Subcutaneous abdominal adipose tissue (tissue), 5 donors: ENCODE results near the gene SUMF1.

Source experiments
- H3K27ac ChIP-seq: one replicate; pipeline ENCODE4 v1.7.0; 2013; ENCODE audit warnings: low read depth, mild to moderate bottlenecking, inconsistent platforms, low read length, moderate library complexity
- H3K27me3 ChIP-seq, 5 donors: one replicate each; pipeline ENCODE4 v1.7.0; 2013; ENCODE audit warnings: low read length in 5 of 5, inconsistent platforms in 1 of 5; ENCODE audit not compliant: control insufficient read depth in 5 of 5, insufficient read depth in 4 of 5
- H3K36me3 ChIP-seq, 5 donors: one replicate each; pipeline ENCODE4 v1.7.0; 2013; ENCODE audit warnings: low read length in 5 of 5; ENCODE audit not compliant: control insufficient read depth in 5 of 5, insufficient read depth in 5 of 5
- H3K4me1 ChIP-seq, 5 donors: one replicate each; pipeline ENCODE4 v1.7.0; 2013; ENCODE audit warnings: low read length in 5 of 5, mild to moderate bottlenecking in 3 of 5, moderate library complexity in 1 of 5; ENCODE audit not compliant: control insufficient read depth in 5 of 5, insufficient read depth in 5 of 5
- H3K4me3 ChIP-seq, 5 donors: one replicate each; pipeline ENCODE4 v1.7.0; 2013; ENCODE audit warnings: low read length in 5 of 5, low read depth in 1 of 5
- H3K9ac ChIP-seq, 5 donors: one replicate each; pipeline ENCODE4 v1.7.0; 2013; ENCODE audit warnings: low read length in 5 of 5, mild to moderate bottlenecking in 4 of 5, moderate library complexity in 3 of 5
- H3K9me3 ChIP-seq, 5 donors: one replicate each; pipeline ENCODE4 v1.7.0; 2013; ENCODE audit warnings: low read length in 5 of 5; ENCODE audit not compliant: control insufficient read depth in 5 of 5
- donor health status: healthy.
- donor health status: healthy.
- donor health status: healthy.
- donor health status: healthy.
- donor health status: healthy.

Gene SUMF1

GRCh38 chr3:4320096-4320911 is 146.8 kb downstream of the SUMF1 start:
- H3K9me3 ChIP-seq: no peaks in the 10 kb centered on the region
- peaks cover 3 to 30% (median 24%) of the 10 kb centered on the region in 5 donors for H3K4me1 ChIP-seq
- H3K4me3 ChIP-seq: no peak overlapping the region
- H3K9ac ChIP-seq: no peak overlapping the region
- H3K36me3 ChIP-seq: peaks cover 1 to 13% (median 9%) of the 10 kb centered on the region in 5 donors
- H3K27ac ChIP-seq: no peak overlapping the region
- no peaks in the 10 kb centered on the region for H3K27me3 ChIP-seq

- H3K9ac ChIP-seq: no peak overlapping the region
- peaks cover 0 to 11% (median 6%) of the 10 kb centered on the region in 5 donors for H3K4me1 ChIP-seq
- no peak overlapping the region for H3K27ac ChIP-seq
- H3K27me3 ChIP-seq: no peaks in the 10 kb centered on the region
- H3K4me3 ChIP-seq: no peak overlapping the region
- H3K36me3 ChIP-seq: peaks cover 12 to 28% (median 22%) of the 10 kb centered on the region in 5 donors
- no peaks in the 10 kb centered on the region for H3K9me3 ChIP-seq
Observed at GRCh38 chr3:4314688-4315087, 152.4 kb downstream of the SUMF1 start.

- Histone ChIP-seq H3K4me3 (no peak overlapping the region), H3K27me3 (no peaks in the 10 kb centered on the region), H3K27ac (no peak overlapping the region), H3K9ac (no peak overlapping the region), H3K36me3 (peaks cover 12 to 28% (median 22%) of the 10 kb centered on the region in 5 donors), H3K9me3 (no peaks in the 10 kb centered on the region), H3K4me1 (peaks cover 0 to 16% (median 8%) of the 10 kb centered on the region in 5 donors)
Observed at GRCh38 chr3:4313606-4314293, 153.3 kb downstream of the SUMF1 start.

GRCh38 chr3:4311496-4311895 is 155.6 kb downstream of the SUMF1 start:
- Histone ChIP-seq H3K4me3 (no peak overlapping the region), H3K36me3 (peaks cover 12 to 22% (median 16%) of the 10 kb centered on the region in 5 donors), H3K9ac (no peak overlapping the region), H3K27ac (no peak overlapping the region), H3K9me3 (no peaks in the 10 kb centered on the region), H3K4me1 (peaks cover 0 to 39% (median 29%) of the 10 kb centered on the region in 5 donors), H3K27me3 (no peaks in the 10 kb centered on the region)
